Mucosa of gallbladder (tissue), 1 donor: ENCODE data around the gene PAX7. TPM values are rescaled to one million over a fixed set of nuclear protein-coding genes. Genes with fewer than 3 reads are reported as not detected.
"Not testable (repeated sequence)": the region's sequence is repeated elsewhere in the genome, so short reads cannot be mapped to it uniquely, and the experiment has no call there.

Experiments used
- DNase-seq: peaks from one replicate; pipeline ENCODE4 v3.0.0-alpha.2; 2020; ENCODE audit warnings: low spot score
- total RNA-seq: library from RNA; stranded (reverse); gene quantifications from one replicate; pipeline ENCODE4 v1.2.1, GENCODE V29; 2021
- donor health status: DM: no; HTN: no; CAD: no.

The PAX7 gene
- total RNA-seq, 1 donor from 2014 or later, result not detected

DNA sequence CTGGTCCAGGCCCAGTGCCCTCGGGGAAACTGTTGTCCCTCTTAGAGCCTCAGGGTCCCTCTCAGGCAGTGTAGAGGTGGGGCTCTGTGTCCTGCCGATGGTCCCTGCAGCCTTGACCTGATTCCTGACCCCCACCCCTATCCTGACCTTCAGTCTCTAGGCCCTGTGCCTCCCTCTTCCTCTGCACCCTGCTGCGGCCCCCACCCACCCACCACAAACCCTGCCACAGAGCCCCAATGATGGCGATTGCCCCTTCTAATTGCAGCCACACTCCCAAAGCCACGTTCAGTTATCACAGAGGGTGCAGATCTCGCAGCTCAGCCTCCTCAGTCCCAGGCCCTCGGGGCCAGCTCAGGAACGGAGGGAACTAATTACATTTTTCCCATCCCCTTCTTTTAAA, 99.7 kb downstream of the PAX7 start:
- DNase-seq, result no peak

DNA sequence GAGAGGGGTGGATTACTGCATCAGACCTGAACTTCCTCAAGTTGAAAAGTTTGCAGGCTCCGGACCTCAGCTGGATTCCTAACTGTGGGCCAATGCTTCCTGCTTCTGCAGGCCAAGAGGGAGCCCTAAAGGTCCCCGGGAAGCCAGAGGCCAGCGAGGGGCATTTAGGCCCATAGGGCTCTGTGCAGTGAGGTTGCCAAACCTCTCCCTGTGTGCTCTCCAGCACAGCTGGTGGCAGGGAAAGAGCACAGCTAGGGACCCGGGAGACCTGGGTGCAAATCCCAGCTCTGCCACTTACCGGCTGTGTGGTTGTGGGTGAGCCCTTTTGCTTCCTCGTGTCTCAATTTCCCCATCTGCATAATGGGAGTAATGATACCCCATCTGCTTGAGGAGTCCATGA, 100.5 kb downstream of the PAX7 start:
- no peak for DNase-seq

DNA sequence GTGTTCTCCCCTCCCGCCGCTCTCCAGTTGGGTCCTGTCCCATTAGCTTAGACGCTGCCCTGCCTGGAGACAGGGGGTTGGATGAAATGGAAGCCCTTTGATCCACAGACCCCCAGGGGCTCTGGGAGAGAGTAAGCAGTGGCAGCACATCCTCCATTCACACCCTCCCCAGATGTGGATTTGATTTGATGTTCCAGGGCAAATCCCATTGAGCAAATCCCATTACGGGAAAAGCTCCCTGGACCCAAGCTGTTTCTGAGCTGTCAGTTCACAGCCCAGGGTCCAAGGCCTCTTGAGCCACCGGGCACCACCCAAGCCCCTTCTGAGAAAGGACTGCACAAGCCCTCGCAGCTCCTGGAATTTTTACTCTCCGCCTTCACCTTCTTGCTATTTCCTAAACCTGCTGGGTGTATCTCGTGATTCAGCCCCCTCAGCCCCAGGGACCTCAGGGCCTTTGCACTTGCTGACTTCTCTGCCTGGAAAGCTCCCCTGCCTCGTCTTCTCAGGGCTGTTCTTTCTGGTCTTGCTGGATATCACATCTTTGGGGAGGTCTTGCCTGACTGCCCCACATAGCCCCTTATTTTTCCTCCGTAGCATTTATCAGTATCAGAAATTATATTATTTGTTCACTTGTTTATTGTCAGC, 101.1 kb downstream of the PAX7 start:
- no peak for DNase-seq

DNA sequence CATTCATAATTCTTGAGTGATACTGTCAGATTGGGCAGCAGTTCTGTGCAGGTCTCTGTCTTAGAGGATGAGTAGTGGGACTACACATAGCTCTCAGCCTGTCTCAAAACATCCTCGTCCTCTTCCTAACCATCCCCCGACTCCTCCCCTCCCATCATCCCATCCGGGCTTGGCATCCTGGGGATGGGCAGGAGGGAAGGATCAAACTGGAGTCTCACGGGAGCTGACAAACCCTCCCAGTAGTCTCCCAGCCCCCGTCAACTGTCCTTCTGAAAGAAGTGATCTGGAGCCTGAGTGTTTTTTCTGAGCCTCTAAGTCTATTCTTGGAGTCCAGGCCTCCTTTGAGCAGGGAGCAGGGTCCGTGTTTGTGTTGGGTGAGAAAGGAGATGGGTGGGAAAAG, 102.0 kb downstream of the PAX7 start:
- DNase-seq, result no peak

DNA sequence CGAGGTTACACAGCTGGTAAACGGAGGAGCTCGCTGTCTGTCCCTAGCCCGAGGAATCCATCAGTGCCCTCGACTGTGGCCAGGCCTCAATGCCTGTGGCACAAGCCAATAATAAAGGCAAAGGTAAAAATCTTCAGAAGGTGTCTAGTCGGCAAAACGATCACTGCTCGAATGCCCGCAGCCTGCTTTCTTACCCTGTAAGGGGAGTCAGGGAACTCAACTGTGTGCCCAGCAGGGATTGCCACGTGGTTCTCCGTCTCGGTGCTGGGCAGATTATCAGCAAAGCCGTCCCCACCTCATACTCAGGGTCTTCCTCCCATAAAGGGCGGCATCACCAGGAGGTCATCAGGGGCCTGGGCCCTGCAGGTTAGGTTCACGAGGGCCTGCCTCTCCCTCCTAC, 103.4 kb downstream of the PAX7 start:
- DNase-seq, result no peak

DNA sequence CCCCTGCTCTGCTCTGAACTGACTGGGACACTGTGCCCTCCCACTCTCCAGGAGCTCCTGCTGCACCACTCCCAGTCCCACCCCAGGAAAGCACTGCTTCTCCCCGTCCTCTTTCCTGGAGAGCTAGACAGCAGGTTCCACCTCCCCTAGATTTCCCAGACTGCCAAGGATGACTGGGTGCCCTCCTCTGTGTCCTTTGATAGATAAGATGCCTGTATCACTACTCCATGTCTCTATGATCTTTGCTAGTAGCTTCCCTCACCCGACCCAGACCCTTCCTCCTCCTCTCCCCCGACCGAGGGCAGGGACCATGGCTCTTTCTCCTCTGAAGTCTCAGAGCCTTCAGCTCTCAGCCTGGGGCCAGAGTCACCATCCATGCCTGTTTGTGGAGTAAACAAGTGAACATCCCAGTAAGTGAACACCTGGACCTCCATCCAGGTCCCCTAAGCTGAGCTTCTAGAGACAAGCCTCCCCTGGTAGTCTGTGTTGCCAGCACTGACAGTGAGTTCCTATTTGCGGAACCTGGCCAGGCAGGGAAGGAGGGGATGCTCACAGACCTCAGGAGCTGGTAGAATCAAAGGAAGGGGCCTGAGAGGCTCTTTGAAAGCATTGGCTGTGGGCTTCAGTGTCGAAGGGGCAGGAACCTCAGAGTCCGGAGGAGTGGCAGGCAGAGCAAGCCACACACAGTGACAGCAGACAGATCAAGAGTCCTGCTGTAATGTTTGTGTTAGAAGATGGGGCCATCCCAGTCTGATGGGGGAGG, 104.0 kb downstream of the PAX7 start:
- DNase-seq, result no peak

DNA sequence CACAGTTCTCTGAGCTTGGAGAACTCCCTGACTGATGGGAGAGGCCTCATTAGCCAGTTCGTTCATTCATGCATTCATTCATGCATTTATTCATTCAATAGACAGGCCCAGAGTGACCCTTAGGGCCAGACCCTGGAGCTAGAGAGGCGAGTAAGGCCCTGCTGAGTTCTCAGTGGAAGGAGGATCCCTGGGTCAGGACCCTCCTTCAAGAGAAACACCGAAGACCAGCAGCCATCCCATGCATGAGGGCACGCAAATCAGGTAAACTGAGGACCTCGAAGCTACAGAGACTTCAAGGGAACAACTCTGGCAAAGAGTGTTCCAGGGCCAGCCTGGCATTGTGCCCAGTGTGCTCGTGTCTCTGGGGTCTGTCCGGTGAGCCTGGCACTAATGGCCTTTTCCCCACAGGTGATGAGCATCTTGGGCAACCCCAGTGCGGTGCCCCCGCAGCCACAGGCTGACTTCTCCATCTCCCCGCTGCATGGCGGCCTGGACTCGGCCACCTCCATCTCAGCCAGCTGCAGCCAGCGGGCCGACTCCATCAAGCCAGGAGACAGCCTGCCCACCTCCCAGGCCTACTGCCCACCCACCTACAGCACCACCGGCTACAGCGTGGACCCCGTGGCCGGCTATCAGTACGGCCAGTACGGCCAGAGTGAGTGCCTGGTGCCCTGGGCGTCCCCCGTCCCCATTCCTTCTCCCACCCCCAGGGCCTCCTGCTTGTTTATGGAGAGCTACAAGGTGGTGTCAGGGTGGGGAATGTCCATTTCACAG, 104.8 kb downstream of the PAX7 start:
- no peak for DNase-seq

DNA sequence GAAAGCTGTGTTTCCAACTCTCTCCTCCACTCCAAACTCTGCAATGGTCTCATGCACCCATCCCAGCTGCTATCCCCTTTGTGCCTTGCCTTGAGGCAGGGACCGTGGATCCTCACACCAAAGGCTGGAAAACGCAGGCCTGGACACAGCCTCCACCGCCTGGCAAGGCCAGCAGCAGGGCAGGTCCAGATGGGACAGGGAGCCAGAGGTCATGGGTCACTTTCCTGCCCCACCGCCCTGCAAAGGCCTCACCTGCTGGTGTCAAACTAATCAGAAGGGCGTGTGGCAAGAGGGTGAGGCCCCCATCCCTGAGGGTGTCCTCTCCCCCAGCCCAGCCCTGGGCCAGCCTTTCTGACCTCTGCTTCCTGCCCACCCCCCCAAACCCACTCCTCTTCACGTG, 106.3 kb downstream of the PAX7 start:
- DNase-seq, result no peak

DNA sequence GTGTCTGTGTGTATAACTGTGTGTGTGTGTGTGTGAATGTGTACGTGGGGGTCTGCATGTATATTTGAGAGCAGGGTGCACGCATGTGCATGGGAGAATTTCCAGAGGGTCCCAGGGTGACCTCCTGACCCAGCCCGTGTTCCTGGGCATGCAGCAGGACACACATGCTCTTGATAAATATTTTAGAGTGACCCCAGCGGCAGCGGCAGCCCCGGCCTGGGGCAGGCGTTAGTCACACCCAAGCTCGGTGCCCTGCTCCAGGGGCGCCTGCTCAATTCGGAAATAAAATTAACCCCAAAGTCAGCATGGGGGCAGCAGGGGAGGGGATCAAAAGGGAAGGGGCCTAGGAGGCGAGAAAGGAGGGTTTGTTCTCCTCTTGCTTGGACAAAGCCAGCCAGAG, 107.5 kb downstream of the PAX7 start:
- no peak for DNase-seq

DNA sequence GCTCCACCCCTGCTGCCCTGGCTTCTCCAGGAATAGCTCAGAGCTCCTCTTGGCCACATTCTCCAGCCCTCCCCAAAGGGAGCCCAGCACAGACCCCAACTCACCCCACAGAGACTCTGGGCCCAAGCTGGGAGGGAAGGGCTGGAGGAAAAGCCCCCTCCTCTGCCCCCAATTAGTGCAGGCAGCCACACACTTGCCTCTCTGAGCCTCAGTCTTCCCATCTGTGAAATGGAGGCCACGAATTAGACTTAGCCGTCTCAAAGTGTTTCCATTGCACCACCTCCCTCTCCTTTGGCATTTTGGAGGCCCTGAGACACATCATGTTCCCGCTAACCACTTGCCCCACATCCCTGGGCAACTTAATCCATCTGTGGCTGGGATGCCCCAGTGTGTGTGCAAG, 108.0 kb downstream of the PAX7 start:
- no peak for DNase-seq

DNA sequence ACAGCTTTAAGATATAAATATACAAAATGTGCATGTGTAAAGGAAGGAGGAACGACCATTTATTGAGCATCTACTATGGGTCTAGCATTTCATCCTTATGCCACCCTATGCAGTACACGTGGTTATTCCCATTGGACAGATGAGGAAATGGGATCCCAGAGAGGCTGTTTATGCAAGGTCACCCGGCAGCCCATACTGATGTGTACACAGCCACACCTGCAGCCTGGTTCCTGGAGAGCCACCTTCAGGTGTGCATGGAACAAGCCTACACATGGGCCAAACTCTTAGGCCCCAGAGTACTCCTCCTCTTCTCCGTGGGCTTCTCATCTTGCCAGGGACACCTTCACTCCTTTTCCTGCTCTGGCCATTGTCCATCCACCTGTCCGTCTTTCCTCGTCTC, 108.8 kb downstream of the PAX7 start:
- DNase-seq, result no peak

DNA sequence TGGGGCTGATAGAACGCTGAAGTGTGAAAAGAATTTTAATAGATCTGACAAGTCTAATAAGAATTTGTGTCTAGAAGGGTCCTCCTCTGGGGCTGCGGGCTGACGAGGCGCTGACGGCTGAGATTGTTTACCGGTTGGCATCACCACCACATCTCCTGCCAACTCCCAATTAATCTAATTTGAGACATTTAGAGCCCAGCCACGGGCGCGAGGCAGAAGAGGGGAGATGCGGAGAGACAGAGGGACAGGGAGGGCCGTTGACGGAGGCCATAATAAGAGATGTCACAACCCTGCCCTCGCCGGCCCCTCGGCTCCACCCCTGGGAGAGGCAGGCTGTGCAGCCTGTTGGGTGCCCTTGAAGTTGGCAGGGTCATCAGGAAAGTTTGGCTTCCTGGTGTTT, 109.3 kb downstream of the PAX7 start:
- no peak for DNase-seq

DNA sequence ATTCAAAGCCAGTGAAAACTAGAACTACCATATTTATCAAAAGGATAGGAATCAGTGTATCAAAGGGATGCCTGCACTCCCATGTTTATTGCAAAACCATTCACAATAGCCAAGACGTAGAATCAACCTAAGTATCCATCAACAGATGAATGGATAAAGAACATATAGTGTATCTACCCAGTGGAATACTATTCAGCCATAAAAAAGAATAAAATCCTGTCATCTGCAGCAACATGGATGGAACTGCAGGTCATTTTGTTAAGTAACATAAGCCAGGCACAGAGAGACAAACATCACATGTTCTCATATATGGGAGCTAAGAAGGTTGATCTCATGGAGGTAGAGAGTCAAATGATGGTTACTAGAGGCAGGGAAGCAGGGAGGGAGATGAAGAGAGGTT, 110.0 kb downstream of the PAX7 start:
- DNase-seq, result no peak

DNA sequence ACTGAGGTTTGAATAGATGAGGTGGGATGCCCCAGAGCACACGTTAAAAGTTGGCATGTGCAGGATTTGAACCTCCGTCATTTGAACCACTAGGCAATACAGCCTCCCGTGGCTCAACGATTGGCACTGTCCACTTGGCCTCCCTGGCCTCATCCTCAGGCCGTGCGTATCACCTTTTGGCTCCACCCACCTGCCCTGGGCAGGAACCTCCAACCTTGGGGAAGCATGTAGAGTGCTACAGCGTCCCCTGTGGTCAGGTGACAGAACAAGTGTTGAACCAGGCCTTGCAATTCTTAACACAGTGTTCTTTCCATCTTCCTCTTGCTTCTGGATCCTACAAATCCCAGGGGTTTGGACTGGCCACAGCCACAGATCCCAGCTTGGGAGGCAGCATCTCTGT, 112.6 kb downstream of the PAX7 start:
- DNase-seq, result no peak

DNA sequence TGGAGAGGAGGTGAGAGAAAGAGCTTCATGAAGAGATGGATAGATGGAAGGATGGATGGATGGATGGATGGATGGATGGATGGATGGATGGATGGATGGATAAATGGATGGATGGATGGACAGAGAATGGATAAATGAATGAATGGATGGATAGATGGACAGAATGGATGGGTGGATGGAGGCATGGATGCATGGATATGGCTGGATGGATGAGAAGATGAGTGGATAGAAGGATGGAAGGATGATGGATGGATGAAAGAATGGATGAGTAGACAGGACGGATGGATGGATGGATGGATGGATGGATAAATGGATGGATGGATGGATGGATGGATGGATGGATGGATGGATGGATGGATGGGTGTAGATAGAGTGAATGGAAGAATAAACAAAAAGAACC, 113.7 kb downstream of the PAX7 start:
- not testable (repeated sequence) for DNase-seq

DNA sequence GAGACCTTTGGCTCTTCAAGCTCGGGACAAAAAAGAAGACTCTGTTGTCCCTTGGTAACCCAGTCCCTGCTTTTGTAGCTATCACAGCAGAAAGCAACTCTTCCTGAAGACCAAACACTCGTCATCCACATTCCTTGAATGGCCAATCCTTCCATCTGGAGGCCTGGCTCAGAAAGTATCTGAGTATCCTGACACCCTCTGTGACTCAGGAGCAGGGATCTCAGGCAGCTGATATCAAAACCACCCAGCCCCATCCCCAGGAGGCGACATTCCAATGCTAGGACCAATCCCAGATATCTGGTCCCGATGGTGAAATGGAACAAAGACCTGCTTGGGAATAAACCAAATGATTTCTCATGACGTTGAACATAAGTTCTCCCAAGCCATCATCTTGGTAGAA, 116.3 kb downstream of the PAX7 start:
- DNase-seq, result no peak

DNA sequence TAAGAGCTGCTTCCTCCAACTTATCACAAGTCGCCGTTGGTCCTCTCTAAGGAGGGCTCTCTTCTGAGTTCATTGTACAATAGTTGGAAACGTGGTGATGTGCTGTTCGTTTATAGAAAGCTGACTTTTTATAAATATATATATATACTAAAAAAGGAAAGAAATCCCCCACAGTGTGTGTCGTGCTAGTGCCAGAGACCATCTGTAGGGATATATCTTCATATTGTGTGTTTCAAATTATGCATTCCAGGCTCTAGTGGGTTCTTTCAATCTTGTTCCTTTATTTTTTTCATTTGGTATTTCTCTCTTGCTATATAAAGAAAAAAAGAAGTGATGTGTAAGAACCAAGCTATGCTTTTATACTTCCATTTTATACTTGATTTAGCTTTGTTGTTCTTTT, 117.0 kb downstream of the PAX7 start:
- DNase-seq, result no peak

DNA sequence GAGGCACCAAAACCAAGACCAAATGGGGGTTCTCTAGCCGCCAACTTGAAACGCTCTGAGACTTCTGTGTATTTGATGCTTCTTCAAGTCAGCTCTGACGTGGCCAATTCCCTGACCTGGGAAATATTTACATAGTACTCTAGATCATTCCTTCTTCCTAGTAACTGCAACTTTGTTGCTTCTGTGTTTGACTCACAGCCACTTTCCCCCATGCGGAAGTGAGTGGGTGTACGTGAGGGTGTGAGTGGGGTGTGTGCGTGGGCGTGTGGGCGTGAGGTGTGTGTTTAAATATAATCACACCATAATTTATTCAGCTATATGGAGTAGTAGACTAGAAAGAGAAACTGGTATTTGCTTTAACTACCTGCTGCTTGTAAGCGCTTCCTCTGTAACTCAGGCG, 117.8 kb downstream of the PAX7 start:
- no peak for DNase-seq

DNA sequence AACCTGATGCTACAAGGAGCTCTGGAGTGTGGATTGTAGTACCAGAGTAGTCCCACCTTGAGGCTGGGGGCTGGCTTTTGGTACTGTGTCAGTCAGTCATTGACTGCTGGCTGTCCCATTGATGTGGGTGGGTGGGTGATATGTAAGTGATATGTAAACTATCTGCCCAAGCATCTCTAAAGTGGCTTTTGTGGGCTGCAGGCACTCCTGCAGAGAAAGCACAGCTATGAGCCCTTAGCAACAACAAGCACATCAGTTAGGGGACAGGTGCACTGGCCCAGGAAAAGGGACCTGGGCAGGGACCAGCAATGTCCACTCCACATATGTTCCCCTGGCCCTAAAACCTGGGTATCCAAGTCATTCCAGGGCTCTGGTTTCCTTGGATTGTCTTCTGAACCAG, 118.9 kb downstream of the PAX7 start:
- DNase-seq, result no peak

DNA sequence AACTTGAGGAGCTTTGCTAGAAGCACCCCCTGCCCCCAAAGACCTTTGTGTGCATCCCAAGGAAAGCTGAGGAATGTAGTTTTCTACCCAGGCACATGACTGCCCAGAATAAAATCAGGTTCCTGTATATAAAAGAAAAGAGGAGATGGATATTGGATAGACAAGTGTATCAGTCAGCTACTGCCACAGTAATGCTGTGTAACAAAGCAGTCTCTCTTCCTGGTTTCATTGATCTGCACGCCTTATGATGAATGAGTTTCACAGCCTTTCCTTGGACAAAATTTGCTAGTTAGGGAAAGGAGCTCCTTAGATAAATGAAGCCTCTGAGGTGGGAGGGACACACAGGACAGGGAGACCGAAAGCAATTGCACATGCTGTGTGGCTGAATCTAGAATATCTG, 120.0 kb downstream of the PAX7 start:
- DNase-seq, result no peak

DNA sequence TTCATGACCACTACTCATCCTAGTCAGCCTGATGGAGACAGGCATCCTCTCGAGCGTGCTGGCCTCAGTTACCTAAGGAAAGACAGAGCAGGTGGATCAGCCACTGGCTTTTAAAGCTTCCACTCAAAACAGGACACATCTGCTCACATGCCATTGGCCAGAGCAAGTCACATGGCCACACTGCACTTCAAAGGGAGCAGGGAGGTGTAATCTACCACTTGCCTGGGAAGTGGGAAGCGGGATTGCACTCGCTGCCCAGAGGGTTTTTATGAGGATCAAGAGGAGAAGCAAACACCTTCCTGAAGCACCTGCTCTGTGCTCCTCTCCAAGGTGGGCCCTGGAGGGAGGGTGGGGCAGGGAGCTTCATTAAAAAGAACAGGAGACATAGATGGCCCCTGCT, 120.8 kb downstream of the PAX7 start:
- DNase-seq, result no peak

DNA sequence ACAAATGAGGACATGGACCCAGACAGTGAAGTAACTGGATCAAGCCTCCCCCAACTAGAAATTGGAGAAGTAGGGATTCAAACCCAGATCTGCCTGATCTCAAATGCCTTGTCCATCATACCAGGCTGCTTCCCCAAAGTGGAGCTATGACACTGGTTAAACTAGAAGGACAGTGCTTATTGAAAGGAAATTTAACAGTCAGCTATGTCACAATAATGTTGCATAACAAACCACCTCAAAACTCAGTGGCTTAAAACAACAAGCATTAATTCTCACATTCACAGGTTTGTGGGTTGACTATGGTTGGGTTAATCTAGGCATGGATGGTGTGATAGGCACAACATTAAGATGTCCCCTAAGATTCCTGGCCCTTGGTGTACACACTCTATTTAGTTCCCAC, 121.8 kb downstream of the PAX7 start:
- DNase-seq, result no peak

DNA sequence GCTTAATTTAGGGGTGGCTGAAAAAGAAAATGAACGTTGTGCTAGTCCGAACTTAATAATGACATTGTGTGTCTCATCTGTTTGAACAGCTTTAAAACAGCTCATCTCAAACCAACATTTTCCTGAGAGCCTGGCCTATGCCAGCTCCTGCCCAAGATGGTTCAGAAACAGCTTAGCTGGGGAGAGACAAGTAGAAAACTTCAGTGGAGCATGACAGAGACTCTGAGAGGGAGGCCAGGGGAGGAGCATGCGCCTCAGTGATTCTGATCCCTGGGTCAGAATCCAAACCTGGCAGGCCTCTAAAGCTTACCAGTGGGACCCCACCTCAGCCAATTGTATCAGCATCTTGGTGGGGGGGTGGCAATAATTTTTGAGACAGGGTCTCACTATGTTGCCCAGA, 129.5 kb downstream of the PAX7 start:
- DNase-seq, result no peak
